Measurements from ENCODE around the gene CTIF.

CTIF gene

GRCh38 chr18:48893608-48894600 is 355.1 kb downstream of the CTIF start:
- DNase-seq = peak; percentile 24

DNA sequence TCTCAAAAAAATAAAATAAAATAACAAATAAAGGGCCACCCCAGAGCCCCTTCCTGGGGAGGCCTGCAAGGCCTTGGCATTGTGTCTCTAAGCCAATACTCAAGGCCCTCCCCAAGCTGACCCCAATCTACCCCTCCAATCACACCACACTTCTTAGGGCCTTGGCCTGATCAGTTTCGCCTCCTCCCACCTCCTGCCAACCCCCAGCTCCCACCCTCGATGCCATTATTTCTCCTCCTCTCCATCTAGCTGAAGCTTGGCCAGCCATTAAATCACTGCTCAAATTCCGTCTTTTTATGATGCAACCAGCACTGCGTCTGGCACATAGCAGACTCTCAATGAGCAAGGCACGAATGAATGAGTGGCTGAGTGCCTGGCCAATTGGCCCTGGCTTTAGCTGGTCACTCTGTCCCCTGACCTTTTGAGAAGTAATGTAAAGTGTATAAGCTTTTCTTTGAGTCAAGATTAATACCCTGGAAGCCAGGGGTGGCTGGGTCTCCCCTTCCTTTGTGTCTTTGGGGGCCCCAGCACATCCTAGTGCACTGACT is 356.0 kb downstream of the CTIF start:
- no peak for DNase-seq

DNA sequence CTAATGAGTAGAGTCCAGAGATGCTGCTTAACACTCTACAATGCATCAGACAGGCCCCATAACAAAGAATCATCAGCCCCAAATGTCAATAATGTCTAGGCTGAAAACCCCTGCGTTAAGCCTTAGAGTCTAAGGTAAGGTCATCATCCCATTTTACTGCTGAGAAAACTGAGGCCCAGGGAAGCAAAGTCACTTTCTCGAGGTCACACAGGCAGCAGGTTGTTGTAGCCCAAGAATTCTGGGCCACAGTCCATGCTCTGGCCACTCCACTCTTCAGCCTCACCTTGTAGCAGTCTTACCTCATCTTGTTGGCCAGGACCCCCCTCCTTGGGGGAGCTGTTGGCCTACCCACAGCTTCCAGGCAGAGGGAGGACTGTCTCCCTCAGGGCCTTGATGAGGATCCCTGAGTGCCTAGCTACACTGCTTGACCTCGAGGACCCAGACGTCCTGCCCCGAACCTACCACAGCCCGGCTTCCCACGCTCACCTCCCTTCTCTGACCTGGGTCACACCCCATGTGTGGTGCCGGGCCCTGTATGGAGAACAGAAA is 357.6 kb downstream of the CTIF start:
- DNase-seq = peak; percentile 21

DNA sequence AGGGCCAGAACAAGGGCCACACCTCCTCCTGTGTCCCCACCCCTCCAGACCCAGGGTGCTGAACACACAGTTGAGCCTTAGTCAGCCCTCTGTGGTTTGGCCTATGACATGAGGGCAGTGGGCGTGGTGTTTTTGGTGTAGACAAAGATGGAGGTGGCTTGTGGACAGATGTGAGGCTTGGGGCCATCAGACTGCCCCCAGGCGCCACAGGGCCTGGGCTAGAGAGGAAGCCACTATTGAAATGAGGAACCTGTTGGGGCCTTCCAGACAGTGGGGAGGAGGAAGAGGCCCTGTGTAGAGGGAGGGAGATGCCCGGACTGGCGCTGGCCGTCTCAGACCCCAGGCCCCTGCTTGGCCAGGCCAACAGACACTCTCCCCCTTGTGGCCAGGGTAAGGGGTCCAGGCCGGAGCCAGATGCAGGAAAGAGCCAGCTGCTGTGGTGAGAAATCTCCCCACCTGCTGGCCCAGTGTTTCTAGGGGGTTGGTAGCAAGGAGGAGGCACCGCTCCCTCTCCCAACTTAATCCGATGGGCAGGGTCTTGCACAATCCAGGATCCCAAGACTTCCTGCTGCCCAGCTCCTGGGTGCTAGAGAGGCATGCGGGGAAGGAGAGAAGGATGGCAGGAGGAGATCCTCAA is 358.2 kb downstream of the CTIF start:
- DNase-seq = peak; percentile 37

DNA sequence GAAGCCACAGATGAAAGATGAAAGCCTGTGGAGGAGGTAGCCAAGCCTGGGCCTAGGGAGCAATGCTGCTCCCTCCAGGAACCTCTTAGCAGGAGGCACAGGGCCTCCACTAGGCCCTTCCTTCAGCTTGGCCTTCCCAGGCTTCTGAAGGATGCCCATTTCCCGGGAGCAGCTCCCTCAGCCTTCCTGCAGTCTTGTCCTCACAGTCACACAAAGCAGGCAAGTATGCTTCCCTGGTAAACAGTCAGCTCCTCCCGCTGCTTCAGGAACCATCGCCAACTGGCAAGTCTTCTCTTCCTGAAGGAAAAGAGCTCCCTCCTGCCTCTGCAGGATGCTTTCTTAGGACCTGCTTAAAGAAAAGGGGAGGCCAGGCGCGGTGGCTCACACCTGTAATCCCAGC is 358.7 kb downstream of the CTIF start:
- DNase-seq = no peak

DNA sequence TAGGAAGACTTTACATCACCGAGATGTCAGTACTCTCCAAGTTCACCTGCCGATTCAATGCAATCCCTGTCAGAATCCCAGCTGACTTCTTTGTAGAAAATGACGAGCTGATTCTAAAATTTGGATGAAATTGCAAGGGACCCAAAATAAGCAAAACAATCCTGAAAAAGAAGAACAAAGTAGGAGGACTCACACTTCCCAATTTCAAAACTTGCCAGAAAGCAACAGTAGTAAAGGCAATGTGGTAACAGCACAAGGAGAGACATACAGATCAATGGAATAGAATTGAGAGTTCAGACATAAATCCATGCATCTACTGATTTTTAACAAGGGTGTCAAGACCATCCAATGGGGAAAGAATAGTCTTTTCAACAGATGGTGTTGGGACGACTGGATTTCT is 359.7 kb downstream of the CTIF start:
- DNase-seq = no peak

- DNase-seq = no peak
Measured at GRCh38 chr18:48899558-48900174, 360.8 kb downstream of the CTIF start.

DNA sequence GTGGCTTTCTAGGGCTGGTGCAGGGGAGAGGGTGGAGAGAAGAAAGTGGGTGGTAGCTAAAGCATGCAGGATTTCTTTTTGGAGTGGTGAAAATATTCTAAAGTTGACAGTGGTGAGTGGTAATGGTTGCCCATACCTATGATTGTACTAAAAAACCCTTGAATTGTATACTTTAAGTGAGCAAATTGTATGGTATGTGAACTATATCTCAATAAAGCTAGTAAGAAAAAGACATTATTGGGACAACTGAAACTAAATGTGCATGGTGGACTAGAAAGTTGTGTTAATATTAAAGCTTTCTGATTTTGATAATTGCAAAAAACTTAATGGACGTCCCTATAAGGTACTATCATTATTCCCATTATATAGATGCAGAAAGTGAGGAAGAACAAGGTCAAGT is 361.6 kb downstream of the CTIF start:
- DNase-seq = no peak

- no peak for DNase-seq
Measured at GRCh38 chr18:48901145-48902022, 362.6 kb downstream of the CTIF start.

DNA sequence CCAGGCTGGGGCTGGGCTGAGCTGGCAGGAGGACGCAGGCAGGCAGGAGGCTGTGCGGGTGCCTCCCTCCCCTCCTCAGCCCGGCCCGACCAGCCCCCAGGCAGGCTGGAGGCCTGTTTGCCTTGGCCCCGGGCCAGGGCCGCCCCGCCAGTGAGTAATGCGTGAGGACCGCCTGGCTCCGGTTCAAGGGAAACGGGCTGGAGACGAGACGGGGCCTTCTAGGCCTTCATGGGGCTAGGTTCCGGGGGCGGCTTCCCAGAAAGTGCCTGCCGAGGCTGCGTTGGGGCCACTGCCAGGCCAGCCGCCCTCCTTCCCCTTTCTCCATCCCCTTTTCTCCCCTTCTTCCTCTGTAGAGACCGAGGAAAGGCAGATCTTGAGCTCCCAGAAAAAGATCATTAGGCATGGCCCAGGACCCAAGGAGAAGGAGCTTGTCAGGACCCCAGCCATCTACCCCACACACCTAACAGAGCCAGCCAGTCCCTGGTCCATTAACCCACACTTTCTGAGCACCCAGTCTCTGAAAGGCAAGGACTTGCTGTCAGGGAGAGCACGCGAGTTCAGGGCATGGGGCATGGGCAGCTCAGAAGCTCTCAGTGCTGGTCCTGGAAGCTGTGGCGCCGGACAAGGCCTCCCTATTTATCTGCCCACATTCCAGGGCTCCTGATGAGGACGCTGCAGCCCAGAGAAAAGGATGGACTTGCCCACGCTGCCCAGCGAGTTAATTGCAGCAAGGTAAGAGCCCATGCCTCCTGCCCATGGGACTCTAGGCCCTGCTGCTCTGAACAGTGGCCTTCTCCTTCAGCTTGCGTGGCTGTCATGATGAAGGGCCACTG is 363.4 kb downstream of the CTIF start:
- DNase-seq = peak; percentile 93

DNA sequence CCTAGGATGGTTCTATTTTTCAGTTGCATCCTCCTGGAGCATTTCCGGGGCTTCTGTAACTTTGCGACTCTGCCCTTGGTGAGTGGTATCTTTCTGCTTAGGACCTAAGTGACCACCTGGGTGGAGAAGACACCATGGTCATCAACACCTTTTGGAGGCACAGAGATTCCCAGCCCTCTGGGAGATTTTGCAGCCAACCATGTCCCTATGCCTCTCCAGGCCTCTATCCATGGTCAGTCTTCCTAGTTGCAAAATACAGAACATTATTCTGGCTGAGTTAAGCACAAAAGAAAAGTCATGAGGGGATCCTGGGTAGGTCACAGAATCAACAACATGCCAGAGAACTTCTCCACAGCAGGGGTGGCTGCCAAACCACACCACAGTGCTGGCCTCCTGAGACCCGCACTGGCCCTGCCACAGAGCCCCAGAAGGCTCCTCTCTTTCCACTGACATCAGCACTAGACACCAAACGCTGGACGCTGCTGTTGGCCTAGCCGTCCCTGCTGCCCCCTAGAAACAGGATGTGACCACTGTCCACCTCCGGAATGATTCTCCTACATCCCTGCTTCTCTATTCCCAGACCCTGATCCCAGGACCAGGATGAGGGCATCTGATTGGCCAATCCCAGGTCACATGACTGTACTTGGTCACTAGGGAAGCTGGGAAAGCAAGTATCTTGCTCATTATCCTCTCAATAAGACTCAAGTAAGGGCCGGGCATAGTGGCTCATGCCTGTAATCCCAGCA is 364.2 kb downstream of the CTIF start:
- DNase-seq = peak; percentile 55

DNA sequence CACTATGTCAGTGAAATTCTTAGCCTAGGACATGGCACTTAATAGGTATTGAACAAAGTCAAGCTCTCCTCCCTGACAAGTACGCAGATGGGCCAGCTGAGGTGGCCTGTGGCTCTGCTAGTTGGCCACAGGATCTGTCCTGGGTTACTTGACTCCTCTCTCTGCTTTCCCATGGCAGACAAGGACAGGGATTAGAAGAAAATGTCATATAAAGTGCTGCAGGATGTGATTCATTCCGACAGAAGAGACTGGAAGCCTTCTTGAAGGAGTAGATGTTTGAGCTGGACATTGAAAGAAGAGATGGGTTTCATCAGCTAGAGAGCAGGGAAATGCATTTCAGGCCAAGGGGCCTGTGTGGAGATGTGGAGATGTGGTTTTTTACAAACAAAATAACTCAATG is 365.3 kb downstream of the CTIF start:
- DNase-seq = no peak

- DNase-seq = no peak
Measured at GRCh38 chr18:48904847-48905394, 366.1 kb downstream of the CTIF start.

- DNase-seq = no peak
Measured at GRCh38 chr18:48905513-48905912, 366.7 kb downstream of the CTIF start.

DNA sequence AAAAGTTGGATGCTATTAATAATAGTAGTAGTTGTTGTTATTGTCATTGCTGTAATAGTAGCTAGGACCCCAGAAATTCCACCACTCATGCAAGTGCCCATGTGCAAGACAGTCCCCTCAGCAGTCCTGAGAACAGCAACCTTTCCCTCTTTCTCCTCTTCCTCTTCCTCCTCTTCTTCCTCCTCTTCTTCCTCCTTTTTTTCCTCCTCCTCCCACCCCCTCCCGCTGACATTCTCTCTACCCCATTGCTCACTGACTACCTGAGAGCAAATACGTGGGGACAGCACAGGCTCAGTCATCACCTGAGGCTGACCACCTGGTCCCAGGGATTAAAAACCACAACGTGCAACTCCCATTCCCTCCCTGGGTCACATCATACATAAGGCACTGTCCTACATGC is 370.1 kb downstream of the CTIF start:
- DNase-seq = peak; percentile 2

DNA sequence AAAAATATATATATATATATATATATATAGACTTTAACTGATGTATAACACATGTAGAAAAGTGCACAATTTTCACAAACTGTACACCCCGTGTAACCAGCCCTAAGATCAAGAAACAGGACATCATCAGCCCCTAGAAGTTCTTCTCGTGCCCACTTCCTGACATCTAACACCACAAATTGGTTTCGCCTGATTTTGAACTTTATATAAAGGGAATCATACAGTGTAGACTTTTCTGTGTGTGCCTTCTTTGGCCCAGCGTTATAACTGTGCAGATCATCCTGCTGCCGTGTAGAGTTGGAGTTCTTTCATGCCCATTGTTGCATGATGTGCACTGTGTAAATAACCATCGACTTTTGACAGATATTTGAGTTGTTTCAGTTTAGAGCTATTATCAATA is 370.9 kb downstream of the CTIF start:
- peak; percentile 0 for DNase-seq

- DNase-seq = peak; percentile 11
Measured at GRCh38 chr18:48910972-48911545, 372.2 kb downstream of the CTIF start.
